ENCODE measurements around the gene SPG21.
A peak's percentile ranks its signal among the peaks of the same experiment; 100 is the strongest.
"Not testable (repeated sequence)": the region's sequence is repeated elsewhere in the genome, so short reads cannot be mapped to it uniquely, and the experiment has no call there.

SPG21 gene, protein sequence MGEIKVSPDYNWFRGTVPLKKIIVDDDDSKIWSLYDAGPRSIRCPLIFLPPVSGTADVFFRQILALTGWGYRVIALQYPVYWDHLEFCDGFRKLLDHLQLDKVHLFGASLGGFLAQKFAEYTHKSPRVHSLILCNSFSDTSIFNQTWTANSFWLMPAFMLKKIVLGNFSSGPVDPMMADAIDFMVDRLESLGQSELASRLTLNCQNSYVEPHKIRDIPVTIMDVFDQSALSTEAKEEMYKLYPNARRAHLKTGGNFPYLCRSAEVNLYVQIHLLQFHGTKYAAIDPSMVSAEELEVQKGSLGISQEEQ

DNA sequence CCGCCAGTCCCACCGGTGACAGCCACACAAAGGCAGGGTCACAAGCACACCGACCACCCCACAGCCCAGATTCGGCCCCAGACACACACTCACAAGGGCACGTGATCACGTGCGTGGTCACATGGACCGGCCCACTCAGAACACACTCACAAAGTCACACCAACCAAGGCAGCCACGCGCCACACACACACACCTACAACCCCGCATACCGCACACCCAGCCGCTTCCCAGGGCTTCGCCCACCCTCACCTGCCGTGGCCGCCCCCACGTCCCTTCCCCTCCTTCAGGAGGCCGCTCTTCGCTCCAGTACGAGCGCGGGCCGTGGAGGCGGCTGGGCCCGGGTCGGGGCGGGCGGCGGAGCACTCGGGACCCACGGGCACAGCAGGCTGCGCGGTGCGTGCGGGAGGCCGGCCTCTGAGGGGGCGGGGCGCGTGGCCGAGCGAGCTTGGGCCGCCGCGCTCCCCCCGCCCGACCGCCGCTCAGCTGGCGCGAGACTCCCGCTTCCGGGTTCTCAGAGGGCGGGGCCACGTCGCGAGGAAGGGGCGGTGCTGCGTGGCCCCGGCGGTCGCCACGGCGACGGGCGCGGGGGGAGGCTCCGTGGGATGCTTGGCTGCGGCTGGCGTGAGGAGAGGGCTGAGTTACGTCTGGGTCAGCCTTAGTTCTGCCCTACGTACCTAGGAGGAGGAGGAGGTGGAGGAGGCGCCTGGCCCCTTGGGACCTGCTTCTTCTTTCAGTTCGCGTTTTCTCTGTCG, at the start of gene SPG21:
TSS of gene SPG21 (minus strand) at position 499 of the 752 bp plus-strand sequence. CDS start 6,345 bp downstream, outside the sequence.
- DNase-seq (ENCODE audit: low read depth in 2 of 2): peak; percentile 83

DNA sequence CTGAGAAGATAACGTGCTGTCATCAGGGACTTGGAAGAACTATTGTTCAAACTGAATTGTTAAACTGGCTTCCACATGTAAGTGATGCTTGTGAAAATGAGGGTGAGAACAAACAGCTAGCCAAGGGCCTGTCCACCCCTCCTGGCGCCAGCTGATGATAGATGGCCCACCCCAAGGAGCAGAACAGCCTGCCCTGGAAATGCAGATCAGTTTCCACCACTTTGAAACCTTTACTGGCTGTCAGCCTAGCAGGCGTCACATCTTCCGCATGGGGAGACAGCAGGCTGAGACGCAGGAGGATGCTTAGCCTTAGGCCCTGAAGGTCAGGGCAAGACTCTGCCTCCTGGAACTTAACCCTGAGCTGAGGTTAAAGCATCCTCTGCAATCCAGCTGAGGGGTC, 49.1 kb upstream of the SPG21 start:
- DNase-seq (ENCODE audit: low read depth in 2 of 2): no peak

DNA sequence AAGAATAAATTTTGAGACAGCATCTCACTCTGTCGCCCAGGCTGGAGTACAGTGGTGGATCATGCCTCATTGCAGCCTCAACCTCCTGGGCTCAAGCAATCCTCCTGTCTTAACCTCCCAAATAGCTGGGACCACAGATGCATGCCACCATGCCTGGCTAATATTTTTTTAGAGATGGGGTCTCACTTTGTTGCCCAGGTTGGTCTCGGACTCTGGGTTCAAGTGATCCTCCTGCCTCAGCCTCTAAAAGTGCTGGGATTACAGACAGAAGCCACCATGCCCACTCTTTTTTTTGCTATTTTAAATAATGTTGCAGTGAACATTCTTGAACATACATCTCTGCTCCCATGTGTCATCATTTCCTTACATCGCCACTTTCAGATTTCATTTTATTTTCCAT, 48.7 kb upstream of the SPG21 start:
- no peak for DNase-seq (ENCODE audit: low read depth in 2 of 2)

DNA sequence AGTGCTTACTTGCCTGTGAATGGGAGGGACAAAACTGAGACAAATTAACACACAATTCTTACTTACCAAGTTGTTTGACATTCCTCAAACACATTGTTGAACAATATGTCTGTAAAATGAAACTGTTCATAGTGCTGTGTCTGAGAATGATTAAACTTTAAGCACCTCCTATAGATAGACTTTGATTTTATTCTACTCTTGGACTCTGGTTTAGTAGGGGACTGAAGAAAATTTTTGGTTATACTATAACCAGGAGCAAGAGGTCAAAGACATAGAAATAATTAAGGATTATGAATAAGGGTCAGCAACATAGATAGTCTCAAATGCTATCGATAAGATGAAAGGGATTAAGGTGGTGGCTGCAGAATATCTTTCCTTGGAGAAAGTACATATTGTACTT, 47.6 kb upstream of the SPG21 start:
- DNase-seq (ENCODE audit: low read depth in 2 of 2): no peak

DNA sequence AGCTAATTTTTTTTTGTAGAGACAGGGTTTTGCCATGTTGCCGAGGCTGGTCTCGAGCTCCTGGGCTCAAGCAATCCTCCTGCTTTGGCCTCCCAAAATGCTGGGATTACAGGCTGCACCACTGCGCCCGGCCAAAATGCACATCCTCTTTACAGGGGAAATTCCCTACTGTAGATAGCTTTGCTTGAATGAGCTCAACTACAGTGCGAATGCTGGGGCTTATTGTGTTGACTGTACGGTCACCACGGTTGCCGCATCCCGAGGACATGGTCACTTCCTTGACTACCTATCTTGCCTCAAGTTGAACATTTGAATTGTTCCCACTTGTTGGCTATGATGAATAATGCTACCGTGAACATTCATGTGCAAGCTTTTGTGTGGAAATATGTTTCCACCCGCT, 45.0 kb upstream of the SPG21 start:
- DNase-seq (ENCODE audit: low read depth in 2 of 2): no peak

DNA sequence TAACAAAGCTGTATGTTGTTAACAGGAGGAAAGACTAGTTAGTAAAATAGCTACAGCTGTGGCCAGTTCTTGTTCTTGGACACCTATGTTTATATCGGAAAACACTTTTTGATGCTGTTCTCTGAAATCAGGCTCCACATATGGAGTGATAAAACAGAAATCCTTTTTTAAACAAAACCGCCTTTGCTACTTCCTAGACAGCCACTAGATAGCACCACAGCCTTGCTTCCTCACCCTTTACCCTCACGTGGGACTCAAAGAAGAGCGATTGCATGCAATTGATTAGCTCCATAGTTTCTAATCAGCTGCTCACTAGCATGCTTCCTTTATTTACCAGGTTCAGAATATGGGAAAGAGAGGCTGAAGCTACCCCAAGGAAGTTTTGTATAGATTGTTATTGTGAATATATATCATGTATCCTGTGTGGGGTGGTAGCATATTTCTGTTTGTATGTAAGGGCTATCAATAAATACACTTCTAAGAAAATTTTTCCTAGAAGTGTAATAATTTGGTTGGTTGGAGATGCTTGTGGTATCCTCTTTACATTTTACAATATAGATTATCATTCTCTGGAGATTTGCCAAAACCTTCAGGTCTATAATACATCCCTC, 44.0 kb upstream of the SPG21 start:
- DNase-seq (ENCODE audit: low read depth in 2 of 2): no peak

DNA sequence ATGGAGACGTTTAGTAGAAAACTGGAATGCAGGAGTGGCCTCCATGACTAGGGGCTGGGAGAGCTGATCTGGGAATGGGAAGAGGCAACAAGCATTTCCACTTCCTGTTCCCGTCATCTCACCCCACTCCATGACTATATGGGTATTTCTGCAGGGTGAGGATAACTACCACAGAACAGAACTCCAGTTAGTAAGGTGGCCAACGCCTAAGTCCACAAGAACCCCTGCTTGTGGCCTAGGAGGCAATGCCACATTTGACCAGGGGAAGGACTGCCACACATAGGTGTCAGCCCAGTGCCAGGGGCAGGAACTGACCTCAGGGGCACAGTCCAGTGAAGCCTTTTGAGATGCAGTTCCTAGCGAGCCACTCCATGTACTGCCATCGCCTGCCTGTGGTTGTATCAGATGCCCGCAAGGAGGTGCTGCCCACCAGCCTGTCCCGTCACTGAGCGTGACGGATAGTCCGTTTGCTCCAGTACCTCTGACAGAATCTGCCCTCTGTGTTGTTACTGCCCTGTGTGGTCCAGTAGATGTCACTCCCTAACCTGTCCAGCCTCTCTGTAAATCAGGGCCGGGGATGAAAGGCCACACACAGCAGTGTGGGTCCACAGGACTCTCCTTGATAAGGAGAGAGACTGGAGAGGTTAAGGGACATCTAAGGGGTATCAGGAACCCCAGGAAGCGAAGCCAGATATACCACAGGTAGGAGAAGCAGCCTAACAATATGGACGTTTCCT, 43.3 kb upstream of the SPG21 start:
- DNase-seq (ENCODE audit: low read depth in 2 of 2): no peak

DNA sequence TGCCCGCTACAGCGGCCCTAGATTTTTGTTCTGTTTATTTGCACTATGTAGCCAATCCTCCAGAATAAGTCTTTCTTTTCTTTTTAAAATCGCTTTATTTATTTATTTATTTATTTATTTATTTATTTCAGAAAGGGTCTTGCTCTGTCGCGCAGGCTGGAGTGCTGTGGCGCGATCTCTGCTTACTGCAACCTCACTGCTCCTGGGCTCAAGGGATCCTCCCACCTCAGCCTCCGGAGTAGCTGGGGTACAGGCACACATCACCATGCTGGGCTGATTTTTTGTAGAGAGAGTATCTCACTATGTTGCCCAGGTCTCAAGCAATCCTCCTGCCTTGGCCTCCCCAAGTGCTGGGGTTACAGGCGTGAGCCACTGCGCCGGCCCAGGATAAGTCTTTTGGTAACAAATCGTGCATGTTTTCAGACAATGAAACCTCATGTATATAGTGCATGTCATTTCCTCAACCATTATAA, 40.1 kb upstream of the SPG21 start:
- DNase-seq (ENCODE audit: low read depth in 2 of 2): no peak

DNA sequence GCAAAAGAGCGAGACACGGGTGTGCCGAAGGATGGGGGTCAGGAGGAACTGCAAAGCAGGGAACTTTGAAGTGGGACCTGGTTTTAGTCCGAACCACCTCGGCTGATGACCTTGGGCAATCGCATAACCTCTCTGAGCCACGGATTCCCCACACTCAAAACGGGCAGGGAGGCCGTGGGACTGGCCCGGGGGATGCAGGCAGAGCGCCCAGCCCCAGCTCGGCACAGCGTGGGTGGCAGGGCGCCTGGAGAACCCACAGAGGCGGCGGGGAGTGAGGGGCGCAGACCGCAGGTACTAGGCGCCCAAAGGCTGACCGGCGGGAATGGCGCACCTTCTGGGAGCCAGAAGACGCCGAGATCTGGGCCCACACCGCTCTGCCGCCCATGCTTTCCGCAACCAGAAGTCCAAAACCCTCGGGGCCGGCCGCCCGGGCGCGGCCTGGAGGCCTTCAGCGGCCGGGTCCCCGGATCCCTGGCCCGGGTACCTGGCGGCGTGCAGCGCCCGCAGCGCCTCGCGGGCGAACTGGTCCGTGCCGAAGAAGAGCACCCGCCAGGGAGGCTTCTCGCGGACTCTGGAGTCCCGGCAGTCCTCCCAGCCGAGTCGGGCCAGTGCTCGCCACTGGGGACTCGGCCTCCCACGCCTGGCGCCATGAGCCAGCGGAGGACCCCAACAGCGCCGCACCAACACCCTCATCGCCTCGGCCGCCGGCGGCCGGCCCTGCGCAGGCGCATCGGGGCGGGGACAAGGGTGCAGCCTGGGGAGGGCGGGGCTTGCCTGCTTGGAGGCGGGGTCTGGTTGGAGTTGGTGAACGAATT, 39.4 kb upstream of the SPG21 start, which contains the start of gene MTFMT:
TSS of gene MTFMT (minus strand) at position 719 of the 815 bp plus-strand sequence. CDS start at position 693, 26 bp downstream.
- DNase-seq (ENCODE audit: low read depth in 2 of 2): peak; percentile 89 to 91

DNA sequence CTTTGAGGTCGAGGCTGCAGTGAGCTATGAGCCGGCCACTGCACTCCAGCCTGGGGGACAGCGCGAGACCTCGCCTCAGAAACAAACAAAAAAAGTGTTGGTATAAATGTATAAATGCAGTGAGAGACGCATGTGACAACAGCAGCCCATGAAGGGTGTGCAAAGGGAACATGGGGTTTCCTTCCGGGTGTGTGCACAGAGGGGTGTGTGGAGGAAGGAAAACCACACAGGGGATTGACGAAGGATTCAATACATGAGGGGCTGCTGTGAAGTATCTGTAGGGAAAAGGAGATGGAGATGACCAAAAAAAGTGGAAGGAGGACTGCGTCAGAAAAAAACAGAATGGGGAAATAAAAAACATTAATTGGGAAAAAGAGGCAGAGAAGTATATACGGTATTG, 38.6 kb upstream of the SPG21 start:
- DNase-seq (ENCODE audit: low read depth in 2 of 2): no peak

DNA sequence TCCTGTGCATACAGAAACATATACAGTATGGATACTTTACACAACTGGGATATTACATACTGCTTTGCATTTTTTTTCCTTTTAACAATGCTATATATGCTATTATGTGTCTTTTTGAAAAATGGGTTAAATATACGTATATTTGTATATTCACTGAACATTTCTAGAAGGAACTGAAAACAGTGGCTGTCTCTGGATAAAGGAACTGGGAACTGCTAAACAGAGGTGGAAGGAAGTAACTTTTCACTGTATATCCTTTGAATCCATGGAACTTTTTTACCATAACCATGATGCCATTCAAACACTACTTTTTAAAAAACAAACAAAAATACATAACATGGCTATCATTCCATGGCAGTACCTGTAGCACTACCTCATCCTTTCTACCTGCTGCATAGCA, 37.9 kb upstream of the SPG21 start:
- no peak for DNase-seq (ENCODE audit: low read depth in 2 of 2)

DNA sequence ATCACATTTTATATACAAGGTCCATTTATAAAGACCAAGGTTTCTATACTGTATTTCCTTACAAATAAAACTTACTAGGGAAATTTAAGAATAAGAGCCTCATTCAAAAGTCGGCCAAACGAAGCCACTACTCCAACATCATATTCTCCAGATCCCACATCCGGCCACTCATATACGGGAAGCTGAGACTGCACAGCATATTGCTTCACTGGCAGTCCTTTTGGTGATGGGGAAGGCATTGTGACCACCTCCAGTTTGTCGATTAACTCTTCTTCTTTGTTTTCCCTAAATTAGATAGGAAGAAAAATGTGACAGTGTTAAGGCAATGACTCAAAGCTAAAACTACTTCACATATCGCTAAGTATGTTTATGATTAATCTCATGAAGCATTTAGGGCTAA, 37.0 kb upstream of the SPG21 start:
- DNase-seq (ENCODE audit: low read depth in 2 of 2): no peak

DNA sequence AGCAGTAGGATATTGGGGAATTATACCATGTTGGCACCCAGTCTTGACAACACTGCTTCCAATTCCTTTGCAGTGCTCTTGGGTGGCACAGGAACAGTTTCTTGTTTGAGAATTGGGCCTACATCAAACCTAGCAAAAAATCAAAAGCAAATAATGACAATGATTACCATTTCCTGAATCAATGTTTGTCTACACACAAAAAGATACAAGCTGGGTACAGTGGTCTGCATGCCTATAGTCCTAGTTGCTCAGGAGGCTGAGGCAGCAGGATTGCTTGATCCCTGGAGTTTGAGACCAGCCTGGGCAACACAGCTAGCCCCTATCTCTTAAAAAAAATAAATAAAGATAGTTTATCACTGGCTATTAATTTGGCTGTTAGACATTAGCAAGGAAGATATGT, 31.8 kb upstream of the SPG21 start:
- DNase-seq (ENCODE audit: low read depth in 2 of 2): no peak

DNA sequence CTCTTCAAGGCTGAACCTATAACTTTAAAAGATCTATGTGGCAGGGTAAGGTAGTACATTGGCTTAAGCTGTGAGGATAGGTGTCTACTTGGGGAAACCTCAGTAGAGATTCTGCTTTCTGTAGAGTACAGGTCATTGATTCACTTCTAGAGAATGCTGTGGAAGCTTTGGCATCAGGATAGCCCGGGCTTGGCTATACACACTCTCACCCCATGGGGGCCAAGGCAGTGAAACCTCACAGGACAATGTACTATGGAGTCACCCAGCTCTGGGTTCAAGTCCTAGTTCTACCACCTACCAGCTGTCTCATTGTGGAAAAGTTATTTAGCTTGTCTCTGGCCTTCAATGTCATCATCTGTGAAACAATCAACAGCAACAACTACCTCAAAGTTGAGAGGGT, 30.7 kb upstream of the SPG21 start:
- no peak for DNase-seq (ENCODE audit: low read depth in 2 of 2)

DNA sequence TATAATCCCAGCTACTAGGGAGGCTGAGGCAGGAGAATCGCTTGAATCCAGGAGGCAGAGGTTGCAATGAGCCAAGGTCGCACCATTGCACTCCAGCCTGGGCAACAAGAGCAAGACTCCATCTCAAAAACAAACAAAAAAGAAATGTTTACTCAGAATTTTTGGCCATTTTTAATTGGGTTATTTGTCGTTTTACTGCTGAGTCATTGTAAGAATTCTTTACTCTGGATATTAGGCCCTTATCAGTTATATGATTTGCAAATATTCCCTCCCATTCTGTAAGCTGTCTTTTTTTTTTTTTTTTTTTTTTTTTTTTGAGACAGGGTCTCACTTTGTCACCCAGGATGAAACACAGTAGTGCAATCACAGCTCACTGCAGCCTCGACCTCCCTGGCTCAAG, 21.5 kb upstream of the SPG21 start:
- not testable (repeated sequence) for DNase-seq (ENCODE audit: low read depth in 2 of 2)

DNA sequence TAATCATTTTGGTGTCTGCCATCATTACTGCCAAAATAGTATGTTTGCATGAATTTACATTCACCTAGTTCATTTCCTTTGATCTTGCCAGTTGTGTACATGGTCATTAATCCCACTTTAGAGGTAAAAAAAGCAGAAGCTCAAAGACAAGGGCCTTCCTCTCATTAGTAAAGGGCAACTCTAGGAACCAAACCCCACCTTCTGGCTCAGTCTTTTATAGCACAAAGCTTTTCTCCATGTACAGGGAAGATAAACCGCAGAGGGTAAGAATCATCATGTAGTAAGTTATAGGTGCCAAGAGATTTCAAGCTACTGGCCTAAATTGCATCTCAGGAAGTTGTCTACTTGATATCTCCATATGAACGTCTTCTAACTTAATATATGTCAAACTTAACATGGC, 19.3 kb upstream of the SPG21 start:
- DNase-seq (ENCODE audit: low read depth in 2 of 2): no peak

DNA sequence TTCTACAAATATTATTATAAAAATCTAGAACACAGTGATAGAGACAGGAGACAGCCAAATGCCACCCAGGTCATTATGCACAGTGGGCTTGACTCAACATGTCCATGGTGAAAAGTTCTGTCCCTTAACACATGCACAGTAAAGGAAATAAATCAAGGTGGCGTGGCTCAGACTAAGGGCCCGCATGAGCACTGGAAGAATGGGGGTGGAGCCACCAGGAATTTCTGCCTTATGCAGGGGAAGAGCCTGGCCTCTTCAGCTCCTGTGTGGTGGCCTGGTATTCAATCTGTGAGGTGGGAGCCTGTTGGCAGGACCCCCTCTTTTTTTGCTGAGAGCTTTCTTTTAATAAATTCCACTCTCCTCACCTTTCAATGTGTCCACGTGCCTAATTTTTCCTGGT, 17.2 kb upstream of the SPG21 start:
- DNase-seq (ENCODE audit: low read depth in 2 of 2): no peak

DNA sequence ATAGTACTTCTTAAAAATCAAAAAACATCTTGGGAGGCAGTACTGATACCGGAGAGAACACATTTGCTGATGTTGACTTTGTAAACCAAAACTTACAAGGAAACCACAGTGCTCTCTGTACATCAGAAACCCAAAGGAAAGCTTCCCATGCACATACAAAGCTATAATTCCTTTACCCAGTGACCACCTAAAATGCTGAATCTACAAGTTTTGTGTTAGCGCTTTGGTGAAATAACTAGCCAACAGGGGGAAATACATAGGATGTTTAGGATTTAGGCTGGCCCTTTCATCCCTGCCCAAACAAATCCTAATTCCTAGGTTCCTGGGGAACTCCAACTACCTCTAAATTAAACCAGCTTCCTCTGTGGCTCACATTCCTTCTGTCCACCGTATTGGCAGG, 15.3 kb upstream of the SPG21 start:
- DNase-seq (ENCODE audit: low read depth in 2 of 2): no peak

DNA sequence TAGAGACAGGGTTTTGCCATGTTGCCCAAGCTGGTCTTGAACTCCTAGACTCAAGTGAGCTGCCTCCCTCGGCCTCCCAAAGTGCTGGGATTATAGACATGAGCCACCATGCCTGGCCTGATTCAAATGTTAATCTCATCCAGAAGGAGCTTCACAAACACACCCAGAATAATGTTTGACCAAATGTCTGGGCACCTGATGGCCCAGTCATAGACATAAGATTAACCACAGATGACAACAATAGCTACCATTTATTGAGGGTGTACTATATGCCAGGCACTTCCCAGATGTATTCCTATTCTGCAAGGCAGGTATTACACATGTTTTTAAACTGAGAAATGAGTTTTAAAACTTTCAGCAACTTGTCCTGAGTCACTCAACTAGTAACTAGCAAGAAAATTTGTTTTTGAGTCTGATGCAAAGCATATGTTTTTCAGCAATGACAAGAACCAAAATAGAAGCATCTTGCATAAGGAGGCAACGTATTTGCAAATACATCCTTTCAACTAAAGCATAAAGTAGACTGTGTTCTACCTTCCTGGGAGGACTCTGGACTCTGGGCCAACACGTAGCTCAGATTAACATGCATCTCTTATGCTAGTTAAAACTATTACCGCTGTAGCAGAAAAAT, 8.1 kb upstream of the SPG21 start:
- DNase-seq (ENCODE audit: low read depth in 2 of 2): no peak

DNA sequence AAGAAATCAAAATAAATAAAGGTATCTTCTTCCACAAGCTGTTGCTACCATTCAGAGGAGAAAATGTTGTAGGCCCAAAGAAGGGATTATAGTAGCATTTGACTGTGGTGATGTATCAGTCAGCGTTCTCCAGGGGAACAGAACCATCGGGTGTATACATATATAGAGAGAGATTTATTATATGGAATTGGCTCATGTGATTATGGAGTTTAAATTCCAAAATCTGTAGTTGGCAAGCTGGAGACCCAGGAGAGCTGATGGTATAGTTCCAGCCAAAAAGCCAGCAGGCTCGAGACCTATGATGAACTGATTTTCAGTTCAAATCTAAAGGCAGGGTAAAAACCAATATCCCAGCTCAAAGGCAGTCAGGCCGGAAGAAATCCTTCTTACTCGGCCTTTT, 7.4 kb upstream of the SPG21 start:
- DNase-seq (ENCODE audit: low read depth in 2 of 2): no peak

DNA sequence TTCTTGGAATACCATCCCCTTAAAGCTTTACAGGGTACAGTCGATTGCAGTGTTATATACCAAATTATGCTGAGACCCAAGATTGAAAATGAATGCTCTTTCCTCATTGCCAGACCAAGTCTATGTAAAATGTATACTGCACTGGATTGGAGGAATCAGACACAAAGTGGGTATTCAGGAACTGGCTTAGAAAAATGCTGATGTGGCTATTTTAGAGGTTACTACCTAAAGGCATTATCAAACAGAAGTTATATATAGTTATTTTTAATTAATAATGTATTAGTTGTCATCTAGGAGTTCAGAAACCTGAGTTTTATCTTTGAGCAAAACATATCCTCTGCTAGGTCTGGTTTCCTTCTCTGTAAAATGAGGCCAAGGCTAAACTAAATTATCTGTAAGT, 3.6 kb upstream of the SPG21 start:
- no peak for DNase-seq (ENCODE audit: low read depth in 2 of 2)
